PFSK-1 (cell line): ENCODE data around the gene IGF2BP1.

Source experiments
- POLR2AphosphoS5 ChIP-seq: IDR thresholded peaks from 2 replicates; pipeline ENCODE4 v1.6.1; 2012; ENCODE audit warnings: low read depth, mild to moderate bottlenecking, control low read depth, low read length, moderate library complexity
- SIN3A ChIP-seq: IDR thresholded peaks from 2 replicates; pipeline ENCODE4 v1.6.1; 2012; ENCODE audit warnings: mild to moderate bottlenecking, low read length, moderate library complexity, borderline replicate concordance; ENCODE audit not compliant: insufficient read depth
- TAF1 ChIP-seq: IDR thresholded peaks from 2 replicates; pipeline ENCODE4 v1.6.1; 2012; ENCODE audit warnings: low read length, control low read depth, borderline replicate concordance; ENCODE audit not compliant: insufficient read depth
- TF ChIP-seq, protein P1 (sequence below), 2 experiments: IDR thresholded peaks; 2 replicates each; pipeline versions ENCODE4 v1.6.1 to v1.8.0; 2011 to 2012; ENCODE audit warnings: low read depth in 2 of 2, low read length in 2 of 2, control low read depth in 1 of 2, inconsistent platforms in 1 of 2, mild to moderate bottlenecking in 1 of 2, moderate library complexity in 1 of 2; ENCODE audit not compliant: insufficient read depth in 1 of 2

DNA sequence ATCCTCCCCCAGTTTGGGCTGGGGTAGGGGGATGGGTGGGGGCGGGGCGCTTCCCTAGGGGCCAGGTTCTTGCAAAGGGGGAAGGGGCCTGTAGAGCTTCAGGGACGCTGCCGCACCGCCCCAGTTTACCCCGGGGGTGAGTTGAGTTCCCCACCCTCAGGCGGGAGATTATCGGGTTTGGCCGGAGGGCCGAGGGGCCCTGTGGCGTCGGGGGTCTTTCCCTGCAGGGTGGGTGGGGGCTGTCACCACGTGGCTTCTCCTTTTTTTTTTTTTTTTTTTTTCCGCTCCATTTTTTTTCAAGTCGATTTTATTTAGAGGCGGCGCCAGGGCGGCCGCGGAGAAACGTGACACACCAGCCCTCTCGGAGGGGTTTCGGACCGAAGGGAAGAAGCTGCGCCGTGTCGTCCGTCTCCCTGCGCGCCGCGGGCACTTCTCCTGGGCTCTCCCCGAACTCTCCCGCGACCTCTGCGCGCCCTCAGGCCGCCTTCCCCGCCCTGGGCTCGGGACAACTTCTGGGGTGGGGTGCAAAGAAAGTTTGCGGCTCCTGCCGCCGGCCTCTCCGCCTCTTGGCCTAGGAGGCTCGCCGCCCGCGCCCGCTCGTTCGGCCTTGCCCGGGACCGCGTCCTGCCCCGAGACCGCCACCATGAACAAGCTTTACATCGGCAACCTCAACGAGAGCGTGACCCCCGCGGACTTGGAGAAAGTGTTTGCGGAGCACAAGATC, at the start of gene IGF2BP1:
- TF ChIP-seq POLR2AphosphoS5, result no peak
- TF ChIP-seq, protein P1, sequence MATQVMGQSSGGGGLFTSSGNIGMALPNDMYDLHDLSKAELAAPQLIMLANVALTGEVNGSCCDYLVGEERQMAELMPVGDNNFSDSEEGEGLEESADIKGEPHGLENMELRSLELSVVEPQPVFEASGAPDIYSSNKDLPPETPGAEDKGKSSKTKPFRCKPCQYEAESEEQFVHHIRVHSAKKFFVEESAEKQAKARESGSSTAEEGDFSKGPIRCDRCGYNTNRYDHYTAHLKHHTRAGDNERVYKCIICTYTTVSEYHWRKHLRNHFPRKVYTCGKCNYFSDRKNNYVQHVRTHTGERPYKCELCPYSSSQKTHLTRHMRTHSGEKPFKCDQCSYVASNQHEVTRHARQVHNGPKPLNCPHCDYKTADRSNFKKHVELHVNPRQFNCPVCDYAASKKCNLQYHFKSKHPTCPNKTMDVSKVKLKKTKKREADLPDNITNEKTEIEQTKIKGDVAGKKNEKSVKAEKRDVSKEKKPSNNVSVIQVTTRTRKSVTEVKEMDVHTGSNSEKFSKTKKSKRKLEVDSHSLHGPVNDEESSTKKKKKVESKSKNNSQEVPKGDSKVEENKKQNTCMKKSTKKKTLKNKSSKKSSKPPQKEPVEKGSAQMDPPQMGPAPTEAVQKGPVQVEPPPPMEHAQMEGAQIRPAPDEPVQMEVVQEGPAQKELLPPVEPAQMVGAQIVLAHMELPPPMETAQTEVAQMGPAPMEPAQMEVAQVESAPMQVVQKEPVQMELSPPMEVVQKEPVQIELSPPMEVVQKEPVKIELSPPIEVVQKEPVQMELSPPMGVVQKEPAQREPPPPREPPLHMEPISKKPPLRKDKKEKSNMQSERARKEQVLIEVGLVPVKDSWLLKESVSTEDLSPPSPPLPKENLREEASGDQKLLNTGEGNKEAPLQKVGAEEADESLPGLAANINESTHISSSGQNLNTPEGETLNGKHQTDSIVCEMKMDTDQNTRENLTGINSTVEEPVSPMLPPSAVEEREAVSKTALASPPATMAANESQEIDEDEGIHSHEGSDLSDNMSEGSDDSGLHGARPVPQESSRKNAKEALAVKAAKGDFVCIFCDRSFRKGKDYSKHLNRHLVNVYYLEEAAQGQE (IDR thresholded peaks at IDR 0.05; ENCODE audit: insufficient read depth in 1 of 2, low read depth in 2 of 2, low read length in 2 of 2), result no peak
- TF ChIP-seq TAF1, result no peak
- TF ChIP-seq SIN3A, result no peak
